COLO668 (cell line): ENCODE data around the gene SP6.

Experiments used
- DNase-seq: peaks from one replicate; lab custom pipeline; 2025; ENCODE audit not compliant: unreplicated experiment; lab: John Stamatoyannopoulos, UW

The SP6 gene

DNA sequence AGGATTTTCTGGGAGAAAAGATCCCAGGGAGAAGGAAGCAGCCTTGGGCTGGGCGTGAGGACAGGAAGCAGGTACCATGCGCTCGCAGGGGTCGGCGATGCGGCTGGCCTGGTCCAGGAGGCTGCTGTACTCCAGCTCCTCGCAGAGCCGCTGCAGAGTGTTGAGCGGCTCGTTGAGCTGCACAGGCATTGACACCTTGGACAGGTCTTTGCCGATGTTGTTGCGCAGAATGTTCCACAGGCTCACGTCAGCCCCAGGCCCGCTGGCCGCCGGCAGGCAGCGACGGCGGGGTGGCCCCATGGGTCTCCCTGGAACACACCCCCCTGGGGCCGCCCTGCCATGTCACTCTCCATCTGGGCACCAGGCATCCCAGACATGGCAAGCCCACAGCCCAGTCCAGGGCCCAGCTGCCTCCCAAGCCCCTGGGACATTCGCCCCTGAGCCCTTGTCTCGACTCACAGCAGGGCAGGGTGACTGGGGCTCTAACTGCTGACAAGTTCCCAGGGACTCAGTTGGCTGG lies 37.4 kb downstream of the SP6 start:
- no peak for DNase-seq

- DNase-seq = no peak
Observed at GRCh38 chr17:47813077-47813476, 37.9 kb downstream of the SP6 start.

- DNase-seq = no peak
Observed at GRCh38 chr17:47812146-47812920, 38.6 kb downstream of the SP6 start.

DNA sequence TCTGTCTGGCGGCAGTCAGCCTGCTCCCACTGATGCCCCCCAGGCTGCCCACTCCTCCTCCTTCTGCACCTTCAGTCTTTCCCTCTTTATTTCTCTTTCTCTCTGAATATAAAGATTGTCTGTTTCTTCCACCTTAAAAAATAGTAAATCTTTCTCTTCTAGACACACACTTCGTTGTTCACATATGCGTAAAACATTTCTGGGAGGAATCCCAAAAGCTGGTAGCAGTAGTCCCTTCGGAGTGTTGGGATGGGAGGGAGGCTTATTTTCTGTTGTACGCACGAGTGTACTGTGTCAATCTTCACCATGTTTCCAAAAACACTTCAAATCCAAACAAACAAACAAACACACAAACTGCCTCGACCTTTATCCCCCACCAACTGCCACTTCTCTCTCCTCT lies 39.3 kb downstream of the SP6 start:
- no peak for DNase-seq

GRCh38 chr17:47810901-47811635 lies 39.9 kb downstream of the SP6 start:
- no peak for DNase-seq

GRCh38 chr17:47810200-47810821 lies 40.7 kb downstream of the SP6 start:
- DNase-seq = no peak

DNA sequence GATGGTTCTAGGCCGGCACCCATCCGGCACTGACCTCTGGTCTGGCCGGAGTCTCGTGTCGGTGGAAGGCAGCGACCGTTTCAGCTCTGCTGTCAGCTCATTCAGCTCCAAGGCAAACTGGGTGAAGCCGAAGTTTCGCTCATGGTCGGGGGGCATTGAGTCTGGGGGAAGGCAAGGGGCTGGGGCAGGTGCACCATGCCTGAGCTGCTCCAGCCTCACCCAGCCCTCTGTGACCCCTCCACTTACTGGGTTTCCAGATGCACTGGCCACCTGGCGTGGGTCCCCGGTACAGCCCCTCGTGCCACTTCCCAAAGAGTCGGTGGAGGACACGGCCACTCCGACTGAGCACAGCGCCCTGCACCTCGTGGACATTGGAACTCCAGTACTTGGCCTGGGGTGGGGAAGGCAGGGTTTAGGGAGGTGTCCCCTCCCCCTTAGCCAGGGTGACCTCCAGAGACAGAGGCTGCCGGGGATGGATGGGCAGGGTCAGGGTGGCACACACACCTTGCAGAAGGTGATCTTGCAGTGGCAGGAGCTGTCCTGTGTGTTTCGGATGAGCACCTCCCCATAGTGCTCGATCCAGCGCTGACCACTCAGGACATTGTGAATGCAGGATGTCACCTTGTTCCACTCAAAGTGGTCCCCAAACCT lies 42.0 kb downstream of the SP6 start:
- no peak for DNase-seq

DNA sequence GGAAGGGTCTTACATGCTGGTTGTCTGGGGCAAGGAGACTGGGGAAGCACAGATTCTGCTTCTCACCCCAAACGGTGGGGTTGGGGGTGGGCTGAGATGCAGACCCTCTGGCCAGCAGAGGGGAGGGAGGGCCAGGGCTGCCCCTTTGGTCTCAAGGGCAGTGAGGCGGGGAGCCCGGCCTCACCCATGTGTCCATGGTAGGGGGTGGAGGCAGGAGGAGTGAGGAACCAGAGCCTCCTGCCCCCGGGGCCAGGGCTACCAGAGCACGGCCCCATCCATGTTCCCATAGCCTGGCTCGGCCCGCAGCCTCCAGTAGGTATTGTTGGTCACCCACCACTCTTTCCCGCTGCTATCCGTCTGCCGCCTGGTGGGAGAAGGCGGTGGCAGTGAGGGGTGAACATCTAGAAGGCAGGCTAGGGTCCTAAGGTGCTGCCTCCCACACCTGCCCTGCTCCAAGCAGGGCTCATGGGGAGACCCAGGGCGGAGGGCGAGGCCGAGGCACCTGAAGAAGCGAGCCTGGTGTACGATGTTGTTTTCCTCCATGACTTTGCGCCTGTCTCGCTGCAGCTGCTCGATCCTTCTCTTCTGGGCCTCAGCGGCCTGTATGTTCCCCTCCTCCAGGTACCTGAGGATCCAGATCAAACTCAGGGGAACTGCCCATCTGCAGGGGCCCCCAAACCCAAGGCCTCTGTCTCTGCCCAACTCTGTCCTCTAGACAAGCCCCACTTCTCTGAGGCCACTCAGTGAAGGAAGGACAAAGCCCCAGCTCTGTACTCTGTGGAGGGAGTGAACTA lies 42.7 kb downstream of the SP6 start:
- no peak for DNase-seq

- DNase-seq = no peak
Observed at GRCh38 chr17:47807421-47807820, 43.5 kb downstream of the SP6 start.

DNA sequence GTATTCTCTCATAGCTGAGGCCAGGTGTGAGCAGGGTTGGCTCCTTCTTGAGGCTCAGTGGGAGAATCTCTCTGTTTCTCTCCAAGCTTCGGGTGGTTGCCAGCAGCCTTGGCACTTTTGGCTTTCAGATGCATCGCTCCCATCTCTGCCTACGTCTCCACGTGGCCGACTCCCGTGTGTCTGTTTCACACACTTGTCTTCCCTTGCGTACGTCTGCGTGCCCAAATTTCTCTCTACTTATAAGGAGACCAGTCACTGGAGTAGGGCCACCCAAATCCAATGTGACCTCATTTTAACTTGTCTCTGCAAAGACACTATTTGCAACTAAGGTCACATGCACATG lies 44.1 kb downstream of the SP6 start:
- DNase-seq = no peak

GRCh38 chr17:47806026-47806912 lies 44.7 kb downstream of the SP6 start:
- DNase-seq = no peak

GRCh38 chr17:47804461-47804860 lies 46.5 kb downstream of the SP6 start:
- DNase-seq = no peak

DNA sequence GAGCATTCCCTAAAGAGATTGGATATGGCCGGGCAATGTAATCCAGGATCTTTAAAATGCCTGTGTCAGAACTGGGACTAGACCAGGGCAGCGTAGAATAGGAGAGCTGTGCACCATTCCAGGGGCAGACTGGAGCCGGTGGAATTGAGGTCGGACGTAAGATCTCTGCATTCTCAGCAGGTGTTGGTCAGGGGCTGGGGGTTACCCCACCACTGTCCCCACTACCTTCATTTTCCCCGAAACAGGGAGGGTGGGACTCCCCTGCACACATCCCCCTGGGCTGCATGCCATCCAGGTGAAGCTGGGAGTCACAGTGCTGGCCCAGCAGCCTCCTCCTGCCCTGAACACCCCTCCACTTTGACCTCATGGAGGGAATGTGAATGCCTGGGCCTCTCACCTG lies 47.2 kb downstream of the SP6 start:
- DNase-seq = no peak

DNA sequence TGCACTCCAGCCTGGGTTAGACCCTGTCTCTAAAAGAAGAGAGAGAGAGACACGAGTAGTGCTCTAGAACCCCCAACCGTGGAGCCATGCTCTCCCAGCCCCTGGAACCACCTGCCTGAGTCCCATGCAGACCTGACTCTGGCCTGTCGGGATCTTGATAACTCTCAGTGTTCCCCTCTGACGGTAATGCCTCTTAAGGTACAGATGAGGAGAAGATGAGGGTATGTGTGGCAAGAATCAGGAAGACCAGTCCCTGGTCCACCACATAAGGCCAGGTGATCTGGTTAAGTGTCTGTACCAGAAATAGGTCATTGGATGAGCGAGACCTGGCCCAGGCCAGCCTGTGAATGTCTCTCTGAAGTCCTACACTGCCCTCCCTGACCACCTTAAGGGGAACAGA lies 47.8 kb downstream of the SP6 start:
- no peak for DNase-seq

DNA sequence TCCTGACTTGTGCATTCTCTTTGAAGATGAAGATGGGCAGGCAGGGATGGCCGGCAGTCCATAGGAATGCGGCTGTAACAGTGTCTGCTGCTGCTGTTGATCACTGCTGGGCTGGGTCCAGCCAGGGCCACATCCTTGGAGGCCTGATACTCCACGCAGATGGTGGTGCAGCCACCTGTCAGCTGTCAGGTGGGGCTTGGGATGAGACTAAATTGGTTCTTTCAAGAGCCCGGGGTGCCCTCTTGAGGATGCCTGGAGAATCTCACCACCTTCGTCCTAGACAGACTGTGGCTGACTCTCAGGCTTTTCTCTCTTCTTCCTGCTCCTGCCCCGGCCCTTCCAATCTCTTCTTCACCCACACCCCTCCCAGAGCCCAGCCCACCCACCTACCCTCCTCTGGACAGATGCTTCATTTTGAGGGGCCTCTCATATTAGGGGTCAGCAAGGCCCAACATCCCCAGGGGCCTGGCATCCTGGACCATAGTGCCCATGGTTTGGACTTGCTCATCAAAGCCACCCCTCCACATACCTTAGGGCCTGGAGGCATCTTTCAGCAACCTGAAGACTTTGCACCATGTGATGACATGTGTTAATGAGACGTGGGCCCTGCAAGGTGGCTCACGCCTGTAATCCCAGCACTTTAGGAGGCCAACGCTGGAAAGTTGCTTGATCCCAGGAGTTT lies 48.5 kb downstream of the SP6 start:
- DNase-seq = peak; percentile 63

- DNase-seq = no peak
Observed at GRCh38 chr17:47801906-47802305, 49.1 kb downstream of the SP6 start.

GRCh38 chr17:47801176-47801765 lies 49.7 kb downstream of the SP6 start:
- DNase-seq = no peak

DNA sequence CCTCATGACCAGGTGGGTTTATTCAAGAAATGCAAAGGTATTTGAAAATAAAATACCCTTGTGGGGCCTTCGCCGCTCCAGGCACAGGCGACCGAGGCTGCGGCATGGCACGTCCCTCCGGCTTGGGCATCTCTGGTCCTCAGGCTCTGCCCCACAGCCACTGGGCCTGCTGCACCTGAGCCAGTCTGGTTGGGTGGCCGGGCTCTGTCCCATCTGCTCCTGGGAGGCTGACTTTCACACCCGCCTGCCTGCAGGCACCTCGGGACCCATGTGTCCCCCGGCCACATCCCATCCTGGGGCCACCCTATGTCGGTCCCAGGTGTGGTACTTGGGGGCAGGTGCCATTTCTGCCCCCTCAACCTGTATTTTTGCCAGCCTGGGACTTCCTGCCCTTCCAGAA lies 50.3 kb downstream of the SP6 start:
- DNase-seq = no peak

- no peak for DNase-seq
Observed at GRCh38 chr17:47797797-47798196, 53.2 kb downstream of the SP6 start.
